Mesenteric fat pad (tissue), 1 donor: ENCODE results near the gene ARSI. TPM values are rescaled to one million over a fixed set of nuclear protein-coding genes. Genes with fewer than 3 reads are reported as not detected.
A peak's percentile ranks its signal among the peaks of the same experiment; 100 is the strongest.

Source experiments
- DNase-seq: peaks from one replicate; pipeline ENCODE4 v3.0.0-alpha.2; 2020; ENCODE audit warnings: low spot score
- long read RNA-seq: library from polyadenylated mRNA; unstranded; transcript quantifications from one replicate; pipeline ENCODE4 v2.0.0, GENCODE V29; 2020
- total RNA-seq: library from RNA; stranded (reverse); fragmentation: NEBNext Ultra II Directional; extraction: Animal tissue kit (Norgen Biotek cat#: 25700); gene quantifications from one replicate; pipeline ENCODE4 v1.2.1, GENCODE V29; 2021
- donor health status: DM: yes; HTN: yes; CAD: no.

ARSI gene
- total RNA-seq = 0.58 TPM
- long read RNA-seq = 0 reads

DNA sequence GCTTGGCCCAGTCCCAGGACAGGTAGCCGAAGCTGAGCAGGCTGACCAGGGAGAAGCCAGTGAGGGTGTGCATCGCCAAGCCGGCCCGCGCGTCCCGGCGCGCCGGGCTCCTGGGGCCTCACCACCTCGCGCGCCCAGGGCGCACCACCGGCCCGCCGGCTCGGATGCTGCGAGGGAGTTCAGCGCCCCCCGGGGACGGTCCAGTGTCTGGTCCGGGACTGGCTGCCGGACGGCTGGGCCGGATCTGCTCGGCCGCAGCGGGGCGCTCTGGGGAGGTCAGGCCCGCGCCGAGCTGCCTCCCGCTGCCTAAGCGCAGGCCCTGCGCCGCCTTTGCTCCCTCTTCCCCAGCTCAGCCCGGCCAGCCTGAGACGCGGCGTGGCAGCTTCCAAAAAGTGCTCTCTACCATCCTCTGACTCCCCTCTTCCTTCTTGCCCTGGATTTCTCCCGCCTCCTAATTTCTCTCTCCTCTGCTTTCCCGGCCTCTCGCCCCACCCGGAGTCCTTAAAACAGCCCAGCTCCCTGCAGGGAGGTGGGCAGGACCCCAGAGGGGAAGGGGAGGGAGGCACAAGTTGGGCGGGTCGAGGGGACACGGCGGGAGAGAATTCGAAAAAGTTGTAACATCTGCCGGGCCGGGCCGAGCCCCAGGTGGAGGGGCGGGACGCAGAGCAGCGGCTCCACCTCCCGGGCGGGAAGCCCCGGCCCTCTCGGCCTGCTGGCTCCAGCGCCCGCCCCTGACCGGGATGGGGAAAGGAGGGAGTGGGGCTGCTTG, at the start of gene ARSI:
ARSI (minus strand) TSS at position 605 of the 769 bp plus-strand sequence; CDS start at position 73, 532 bp downstream.
- DNase-seq = peak; percentile 85

DNA sequence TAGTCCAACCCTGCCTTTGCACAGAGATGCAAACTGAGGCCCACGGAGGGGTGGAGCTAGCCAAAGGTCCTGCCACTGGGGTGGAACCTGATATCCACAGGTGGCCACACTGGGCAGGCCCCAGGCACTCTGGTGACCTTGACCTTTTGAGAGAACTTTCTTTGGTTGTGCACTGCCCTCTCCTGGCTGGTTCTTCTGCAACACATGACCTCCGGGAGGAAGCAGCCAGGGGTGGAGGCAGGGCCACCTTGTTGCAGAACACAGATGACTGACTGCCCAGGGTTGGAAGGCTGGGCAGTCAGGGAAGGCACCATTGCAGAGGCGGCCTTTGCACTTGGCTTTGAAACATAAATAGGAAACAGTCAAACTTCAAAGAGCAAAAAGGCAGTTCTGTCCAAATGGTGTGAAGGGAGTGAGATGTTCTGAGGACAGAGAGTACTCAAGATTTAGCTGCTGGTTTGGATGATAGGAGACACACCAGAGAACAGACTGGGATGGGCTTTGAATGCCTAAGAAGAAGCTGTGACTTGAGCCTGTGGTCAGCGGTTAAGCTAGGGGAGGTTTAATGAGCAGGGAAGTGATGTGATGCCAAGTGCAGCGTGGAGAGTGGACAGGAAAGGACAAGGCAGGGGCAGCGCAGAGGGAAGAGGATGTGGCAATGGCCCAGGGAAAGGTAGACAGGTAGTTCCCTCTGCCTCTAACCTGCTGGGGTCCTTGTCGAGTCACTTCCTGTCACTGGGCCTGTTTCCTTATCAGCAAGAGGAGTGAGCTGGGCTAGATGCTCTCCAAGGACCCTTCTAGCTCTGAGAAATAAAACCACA, 48.0 kb upstream of the ARSI start:
- DNase-seq = no peak

DNA sequence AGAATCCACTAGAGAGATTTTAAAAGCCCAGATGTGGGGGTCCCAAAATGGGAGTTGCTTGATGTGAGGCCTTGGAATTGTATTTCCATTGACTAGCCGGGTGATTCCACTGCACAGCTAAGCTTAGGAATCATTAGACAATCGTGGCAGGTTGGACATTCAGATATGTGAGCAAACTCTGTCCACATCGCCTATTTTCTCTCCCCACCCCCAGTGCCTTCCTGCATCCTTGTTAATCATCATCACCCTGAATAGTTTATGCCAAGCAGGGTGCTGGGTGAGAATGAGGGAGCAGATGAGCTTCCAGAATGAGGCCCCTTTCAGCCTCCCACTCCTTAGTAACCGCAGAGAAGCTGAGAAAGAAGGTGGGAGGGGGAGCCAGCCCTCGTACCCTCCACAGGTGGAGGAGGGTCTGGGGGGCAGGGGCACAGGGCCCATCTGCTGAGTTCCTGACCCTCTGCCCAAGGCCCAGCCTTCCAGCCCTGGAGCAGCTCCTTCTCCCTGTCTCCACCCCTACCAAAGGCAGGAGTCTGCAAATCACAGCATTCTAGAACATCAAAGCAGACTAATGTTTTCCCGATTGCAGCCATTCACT, 47.1 kb upstream of the ARSI start:
- no peak for DNase-seq

DNA sequence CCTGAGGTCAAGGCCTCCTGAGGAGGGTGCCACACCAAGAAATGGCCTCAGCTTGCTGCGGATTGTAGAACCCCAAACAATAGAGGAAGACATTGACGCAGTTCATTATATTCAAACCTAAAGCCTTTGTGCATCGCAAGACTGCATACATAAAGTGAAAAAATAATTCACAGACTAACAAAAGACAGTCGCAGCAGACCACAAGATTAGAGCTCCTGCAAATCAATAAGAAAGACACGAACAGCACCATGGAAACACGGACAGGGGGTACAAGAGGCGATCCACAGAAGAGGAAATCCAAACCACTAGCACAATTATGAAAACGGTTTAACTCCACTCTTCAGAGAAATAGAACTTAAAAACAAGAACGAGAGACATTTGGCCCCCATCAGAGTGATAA, 44.7 kb upstream of the ARSI start:
- no peak for DNase-seq

DNA sequence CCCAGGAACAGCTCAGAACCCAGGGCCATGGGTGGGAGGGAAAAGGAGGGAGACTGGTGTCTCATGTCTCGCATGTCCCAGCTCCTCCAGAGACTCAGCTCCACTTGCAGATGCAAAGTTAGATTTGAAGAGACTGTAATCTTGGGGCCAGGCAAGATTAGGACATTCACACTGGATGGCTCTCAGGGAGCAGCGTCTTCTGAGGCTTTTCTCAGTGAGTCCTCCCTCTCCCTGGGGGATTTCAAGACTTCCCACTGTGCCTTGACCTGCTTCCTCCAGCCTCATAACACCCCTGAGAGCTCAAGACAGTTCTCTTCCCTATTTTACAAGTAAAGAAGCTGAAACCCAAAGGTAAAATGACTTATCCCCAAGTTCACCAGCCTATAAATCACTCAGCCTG, 44.3 kb upstream of the ARSI start:
- DNase-seq = no peak

DNA sequence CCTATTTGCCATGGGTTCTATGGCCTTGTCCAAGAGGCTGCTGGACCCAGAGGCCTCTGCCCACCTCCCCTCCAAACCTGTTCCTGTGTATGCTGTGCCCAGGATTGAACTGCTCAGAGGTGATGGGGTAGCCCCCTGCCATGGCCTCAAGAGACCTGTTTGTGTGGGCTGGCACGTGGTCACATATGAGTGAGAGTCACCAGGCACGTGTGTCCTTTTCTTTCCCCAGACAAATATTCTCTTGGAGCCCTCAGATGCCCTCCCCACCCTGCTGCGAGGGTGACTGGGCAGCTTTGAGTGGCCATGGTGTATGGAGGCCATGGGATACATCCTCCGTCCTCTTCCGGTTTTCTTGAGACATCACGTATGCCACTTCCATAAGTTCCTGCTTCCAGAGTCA, 43.9 kb upstream of the ARSI start:
- DNase-seq = no peak

DNA sequence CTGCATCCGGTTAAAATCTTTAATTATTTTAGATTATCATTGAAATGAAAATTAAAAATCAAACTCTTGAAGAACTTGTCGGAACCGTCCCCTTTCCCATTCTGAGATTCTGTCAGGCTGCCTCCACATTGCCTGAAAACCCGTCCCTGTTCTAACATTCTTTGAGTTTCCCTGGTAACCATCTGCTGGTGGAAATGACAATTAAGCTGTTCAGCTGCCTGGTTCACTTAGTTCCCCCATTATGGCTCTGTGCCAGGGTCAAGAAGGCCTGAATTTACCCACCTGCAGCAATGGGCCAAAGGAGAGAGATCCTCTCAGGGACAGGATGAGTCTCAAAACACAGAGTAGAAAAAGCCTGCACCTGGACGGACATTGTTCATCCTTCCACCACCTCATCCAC, 43.0 kb upstream of the ARSI start:
- no peak for DNase-seq

DNA sequence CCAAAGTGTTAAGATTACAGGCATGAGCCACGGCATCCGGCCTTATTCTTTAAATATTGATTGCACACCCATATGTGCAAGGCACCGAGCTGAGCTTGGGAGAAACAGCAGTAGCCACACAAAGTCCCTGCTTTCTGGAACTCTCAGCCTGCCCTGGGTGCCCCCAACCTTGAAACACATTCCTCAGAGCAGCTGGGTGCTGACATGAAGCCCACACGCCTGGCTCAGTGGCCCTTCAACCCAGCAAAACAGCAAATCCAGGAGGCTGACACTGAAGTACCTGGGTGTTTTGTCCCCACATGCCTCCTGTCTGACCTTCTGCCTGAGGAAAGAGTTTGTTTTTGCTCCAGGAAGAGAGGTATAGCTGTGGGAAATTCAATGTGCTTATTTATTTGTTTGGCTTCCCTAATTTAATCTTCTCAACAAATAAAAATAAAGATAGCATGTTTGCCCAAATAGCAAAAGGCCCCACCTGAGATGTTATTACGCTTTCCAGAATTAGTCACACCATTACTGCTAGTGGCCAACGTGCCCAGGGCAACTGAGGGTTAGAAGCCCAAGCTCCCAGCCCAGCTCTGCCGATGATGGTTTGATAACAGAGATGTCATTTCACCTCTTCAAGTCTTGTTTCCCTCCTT, 41.4 kb upstream of the ARSI start:
- no peak for DNase-seq

DNA sequence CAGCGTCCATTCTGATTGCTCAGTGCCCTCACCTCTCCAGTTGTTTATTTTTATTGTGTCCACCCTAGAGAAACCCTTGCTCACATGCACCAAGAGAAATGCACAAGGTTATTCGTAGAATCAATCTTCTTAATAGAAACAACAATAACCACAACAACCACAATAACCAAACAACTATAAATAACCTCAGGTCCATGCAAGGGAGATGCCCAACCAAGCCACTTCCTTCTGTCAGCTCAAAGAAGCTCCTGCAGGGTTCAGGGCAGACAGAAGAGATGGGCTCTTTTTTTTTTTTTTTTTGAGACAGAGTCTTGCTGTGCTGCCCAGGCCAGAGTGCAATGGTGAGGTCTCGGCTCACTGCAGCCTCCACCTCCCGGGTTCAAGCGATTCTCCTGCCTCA, 39.9 kb upstream of the ARSI start:
- no peak for DNase-seq

DNA sequence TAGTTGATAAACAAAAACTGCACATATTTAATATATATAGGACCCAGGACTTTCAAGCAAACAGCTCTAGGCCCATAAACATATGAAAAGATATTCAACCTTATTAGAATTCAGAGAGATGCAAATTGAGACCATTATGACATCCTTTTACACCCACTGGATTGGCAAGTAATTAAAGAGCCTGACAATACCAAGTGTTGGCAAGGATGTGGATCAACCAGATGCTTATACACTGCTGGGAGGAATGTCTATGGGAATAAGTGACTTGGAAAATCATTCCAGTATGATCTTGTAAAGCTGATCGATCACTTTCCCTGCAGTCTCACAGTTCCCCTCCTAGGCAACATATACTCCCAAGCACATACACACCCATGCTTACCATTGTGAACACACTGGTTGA, 39.3 kb upstream of the ARSI start:
- DNase-seq = no peak

DNA sequence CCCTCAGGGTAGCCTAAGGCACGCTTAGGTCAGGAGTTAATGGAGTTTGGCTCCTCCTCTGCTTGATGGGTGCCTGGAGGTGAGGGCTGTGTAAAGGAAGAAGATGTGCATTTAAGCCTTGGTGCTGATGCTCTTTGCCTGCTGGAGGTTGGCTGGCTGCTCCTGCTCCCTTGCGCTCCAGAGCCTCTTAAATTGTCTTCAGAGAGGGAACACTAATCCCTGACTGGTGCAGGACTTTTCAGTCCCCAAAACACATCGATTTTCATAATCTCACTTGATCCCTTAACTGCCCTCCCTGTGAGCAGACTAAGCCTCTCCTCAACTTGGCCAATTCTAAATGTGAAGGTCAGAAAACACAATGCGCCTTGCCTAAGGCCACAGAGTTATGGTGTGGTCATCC, 38.6 kb upstream of the ARSI start:
- DNase-seq = no peak

DNA sequence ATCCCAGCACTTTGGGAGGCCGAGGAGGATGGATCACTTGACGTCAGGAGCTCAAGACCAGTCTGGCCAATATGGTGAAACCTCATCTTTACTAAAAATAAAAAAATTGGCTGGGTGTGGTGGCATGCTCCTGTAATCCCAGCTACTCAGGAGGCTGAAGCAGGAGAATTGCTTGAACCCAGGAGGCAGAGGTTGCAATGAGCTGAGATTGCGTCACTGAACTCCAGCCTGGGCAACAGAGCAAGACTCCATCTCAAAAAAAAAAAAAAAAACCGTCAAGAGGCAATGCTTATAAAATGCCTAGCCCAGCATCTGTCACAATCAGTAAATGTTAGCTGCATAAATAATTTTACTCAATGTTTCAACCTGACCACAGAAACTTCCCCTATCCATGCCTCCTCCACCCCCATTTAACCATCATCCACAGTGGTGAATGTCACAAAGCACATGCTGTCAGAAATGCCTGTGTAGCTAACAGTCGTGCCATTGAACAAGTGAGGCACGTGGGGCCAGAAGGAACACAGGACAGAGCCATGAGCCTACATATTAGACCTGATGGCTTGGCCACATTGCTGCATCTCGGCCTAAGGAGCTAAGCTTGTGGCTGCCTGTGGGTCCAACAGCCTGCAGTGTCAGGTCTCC, 38.0 kb upstream of the ARSI start:
- no peak for DNase-seq

DNA sequence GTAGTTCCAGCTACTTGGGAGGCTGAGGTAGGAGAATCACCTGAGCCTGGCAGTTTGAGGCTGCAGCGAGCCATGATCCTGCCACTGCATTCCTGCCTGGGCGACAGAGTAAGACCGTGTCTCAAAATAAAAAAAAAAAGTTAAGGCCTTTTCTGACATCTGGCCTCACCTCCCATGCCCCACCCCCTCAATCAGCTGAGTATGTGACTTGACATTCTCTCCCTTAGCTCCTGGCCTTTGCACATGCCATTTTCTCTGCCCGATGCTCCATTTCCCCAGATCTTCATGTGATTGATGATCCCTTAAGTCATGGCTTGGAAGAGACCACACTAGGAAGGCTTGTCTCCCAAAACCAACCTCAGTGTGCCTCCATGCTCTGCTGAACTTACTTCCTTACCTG, 37.1 kb upstream of the ARSI start:
- no peak for DNase-seq

DNA sequence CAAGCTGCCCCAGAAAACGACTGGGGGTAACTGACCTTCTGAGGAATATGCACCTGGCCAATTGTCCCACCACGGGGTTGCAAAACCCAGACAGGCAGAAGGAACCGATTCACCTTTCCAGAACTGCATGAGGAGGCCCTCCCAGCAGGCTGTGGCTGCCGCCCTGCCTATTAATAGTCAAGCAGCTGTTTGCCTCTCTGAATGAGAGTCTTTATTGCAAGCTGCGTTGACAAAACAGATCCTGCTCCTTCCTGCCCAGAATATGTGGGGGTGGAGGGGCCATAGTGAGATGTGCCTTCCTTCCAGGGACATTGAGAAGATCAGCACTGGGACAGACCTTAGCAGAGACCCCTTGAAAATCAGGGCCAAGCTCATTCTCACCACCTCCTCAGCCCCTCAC, 36.5 kb upstream of the ARSI start:
- DNase-seq = no peak

DNA sequence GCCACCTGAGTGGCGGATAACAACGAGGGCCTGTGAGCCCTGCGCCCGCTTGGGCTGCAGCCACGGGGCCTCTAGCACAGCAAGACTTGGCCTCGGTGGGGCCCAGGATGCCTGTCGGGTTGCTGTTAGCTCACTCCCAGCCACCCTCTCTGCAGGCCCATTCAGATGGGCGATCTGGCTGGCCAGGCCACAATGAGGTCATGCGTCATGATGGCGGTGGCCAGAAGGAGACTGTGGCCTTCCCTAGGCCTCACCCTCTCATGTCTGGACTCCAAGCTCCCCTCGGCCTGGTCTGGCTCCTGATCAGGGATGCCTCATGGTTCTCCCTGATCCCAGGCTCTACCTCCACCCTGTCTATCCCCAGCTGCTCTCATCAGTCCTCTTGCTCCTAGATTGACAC, 35.8 kb upstream of the ARSI start:
- DNase-seq = no peak

DNA sequence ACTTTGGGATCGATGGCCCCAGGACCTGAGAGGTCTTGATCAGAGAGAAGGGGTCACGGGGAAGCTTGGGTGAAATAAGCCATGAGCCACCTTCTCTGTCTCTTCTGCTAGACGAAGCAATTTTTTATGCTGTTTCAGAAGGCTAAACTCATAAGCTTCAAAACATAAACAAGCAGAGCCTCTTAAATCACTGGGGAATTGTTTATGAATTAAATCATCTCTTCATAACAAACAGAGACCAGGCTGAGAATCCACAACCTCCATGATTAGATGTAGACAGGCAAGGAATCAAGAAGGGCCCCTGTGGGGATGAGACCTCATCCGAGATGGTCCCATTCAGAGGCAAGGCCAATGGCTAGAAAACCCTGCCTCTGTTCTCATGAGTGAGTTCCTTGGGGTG, 33.1 kb upstream of the ARSI start:
- DNase-seq = no peak

DNA sequence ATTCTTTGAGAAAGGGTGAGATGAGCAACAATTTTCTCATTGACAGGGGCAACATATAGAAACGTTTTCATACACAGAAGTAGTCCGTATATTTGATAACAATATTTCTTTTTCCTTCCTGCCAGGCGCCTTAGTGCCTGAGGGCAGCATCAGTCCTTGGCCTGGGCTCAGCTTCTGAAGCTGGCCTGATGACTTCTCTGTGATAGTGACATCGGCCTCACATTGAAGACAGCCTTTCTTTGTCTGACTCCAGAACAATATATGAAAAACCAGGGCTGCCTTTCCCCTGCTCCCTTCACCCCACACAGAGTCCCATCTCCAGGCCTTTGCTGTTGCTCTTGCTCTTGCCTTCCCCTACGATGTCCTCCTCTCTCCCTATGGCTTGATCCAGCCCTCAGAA, 30.7 kb upstream of the ARSI start:
- DNase-seq = no peak

DNA sequence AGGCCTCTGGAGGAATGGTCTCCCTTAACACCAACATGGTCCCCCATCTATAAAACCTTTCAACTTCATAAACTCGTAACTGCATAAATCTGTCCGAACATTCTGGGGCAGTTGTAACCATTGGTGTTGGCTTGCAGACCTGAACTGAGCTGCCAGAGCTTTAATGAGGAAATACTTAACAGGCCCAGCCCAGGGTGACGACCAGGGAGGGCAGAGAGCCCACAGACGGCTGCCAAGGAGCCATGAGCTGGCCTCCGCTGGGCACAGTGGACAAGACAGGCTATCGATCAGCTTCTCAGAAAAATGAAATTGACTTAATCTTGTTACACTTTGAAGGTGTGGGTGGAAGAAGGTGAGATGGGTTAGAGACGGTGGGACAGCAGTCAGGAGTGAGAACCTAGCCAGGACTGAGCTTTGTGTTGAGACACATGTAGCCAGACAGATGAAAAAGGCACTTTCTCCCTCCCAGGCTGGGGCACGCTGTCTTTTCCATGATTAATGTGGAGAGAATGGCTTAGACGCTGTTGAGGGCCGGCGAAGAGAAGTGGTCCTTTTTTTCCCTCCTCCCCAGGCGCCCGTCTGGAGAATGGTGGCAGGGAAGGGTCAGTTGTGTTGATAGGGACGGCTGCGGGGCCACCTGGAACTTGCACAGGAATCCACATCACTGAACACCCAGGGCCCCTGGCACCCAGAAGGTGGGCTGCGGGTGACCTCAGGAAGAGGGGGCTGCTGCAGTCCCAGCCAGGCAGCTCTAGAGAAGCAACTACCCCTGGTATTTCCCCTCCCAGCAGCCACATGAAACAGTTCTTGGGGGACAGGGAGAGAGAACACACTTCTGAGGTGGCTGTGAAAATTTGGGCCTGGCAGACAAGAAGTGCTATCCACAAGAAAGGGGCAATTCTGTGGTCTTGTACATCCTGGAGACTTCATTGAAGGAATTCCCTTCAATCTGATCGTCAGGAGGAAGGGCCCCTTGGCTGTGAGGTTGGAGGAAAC, 27.5 kb upstream of the ARSI start:
- no peak for DNase-seq

DNA sequence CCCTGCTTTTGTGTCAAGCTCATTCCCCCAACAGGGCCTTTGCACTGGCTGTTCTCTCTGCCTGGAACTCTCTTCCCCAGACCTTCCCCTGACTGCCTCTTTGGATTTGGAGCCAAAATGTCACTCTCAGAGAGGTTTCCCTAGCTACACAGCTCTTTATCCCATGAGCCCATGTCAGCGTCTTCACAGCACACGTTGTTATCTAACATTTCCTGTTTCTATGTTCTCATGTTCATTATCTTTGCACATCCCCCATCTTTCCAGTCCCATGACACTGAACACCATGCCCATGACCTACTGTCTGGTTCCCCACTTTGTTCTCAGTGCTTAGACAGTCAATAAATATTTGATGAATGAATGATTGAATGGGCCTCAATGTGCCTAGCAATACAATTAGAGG, 26.3 kb upstream of the ARSI start:
- DNase-seq = no peak

DNA sequence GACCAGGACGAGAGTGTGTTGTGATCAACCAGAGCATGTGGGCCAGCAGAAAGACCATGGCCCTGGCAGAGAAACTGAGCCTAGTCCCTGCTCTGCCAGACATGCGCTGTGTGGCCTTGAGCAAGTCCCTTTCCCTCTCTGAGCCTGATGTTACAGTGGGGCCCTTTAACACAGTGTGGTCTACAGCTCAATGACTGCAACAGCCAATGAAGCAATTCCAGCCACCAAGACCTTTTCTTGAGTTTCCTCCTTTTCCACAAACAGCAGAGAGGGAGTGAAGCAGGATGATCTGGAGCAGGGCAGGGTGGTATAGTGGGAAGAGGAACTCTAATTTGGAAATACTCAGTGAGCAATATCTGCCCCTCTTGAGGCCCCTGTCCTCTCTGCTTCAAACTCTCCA, 25.8 kb upstream of the ARSI start:
- DNase-seq = no peak
